ENCODE data around the gene WFS1. TPM values are rescaled to one million over a fixed set of nuclear protein-coding genes. Genes with fewer than 3 reads are reported as not detected.

The WFS1 gene
- total RNA-seq, 1 experiment from 2014 or later: 21.5 TPM

GRCh38 chr4:6337331-6337935 lies 67.8 kb downstream of the WFS1 start:
- intact Hi-C loops (cut with micrococcal nuclease): loop anchor here (10.0 kb wide), 1 partner anchor 347 kb away; no protein-coding TSS in a partner anchor
- CTCF ChIA-PET: no interaction called here
- BruUV-seq (replicated peaks): no TSS peak
- TF ChIP-seq CTCF (IDR thresholded peaks at IDR 0.05 in 2 of 3, conservative IDR thresholded peaks at IDR 0.05 in 1 of 3; ENCODE audit: borderline replicate concordance in 1 of 3, insufficient read depth in 1 of 3, low read depth in 2 of 3, low read length in 2 of 3) (no peak), ZNF274 (IDR thresholded peaks at IDR 0.05; ENCODE audit: low read depth, low read length) (no peak), EZH2phosphoT487 (IDR thresholded peaks at IDR 0.05; ENCODE audit: borderline replicate concordance) (no peak), MAX (IDR thresholded peaks at IDR 0.05) (peak; percentile 43; the same call in 1 of the 2 replicates), FOSL1 (IDR thresholded peaks at IDR 0.05; ENCODE audit: low read depth) (no peak; the same call in 1 of the 2 replicates), ZFX (IDR thresholded peaks at IDR 0.05) (no peak), TCF7L2 (IDR thresholded peaks at IDR 0.05; ENCODE audit: borderline replicate concordance, extremely low read depth, insufficient read depth, insufficient read length) (peak; percentile 98), CEBPB (IDR thresholded peaks at IDR 0.05; ENCODE audit: low read depth) (no peak), ZBTB33 (IDR thresholded peaks at IDR 0.05; ENCODE audit: extremely low read depth, insufficient replicate concordance, low read length) (no peak), ATF3 (IDR thresholded peaks at IDR 0.05) (no peak), SRF (IDR thresholded peaks at IDR 0.05; ENCODE audit: low read depth) (no peak), JUND (IDR thresholded peaks at IDR 0.05) (no peak), YY1 (IDR thresholded peaks at IDR 0.05; ENCODE audit: extremely low read depth, insufficient replicate concordance, low read depth, low read length) (no peak), RAD21 (IDR thresholded peaks at IDR 0.05; ENCODE audit: low read depth) (no peak), EZH2 (IDR thresholded peaks at IDR 0.05) (no peak), ELF1 (IDR thresholded peaks at IDR 0.05; ENCODE audit: borderline replicate concordance, low read depth) (no peak), CBX3 (IDR thresholded peaks at IDR 0.05; ENCODE audit: low read depth) (no peak), POLR2A (IDR thresholded peaks at IDR 0.05; ENCODE audit: borderline replicate concordance, extremely low read depth, insufficient read depth, insufficient read length) (no peak), EGR1 (IDR thresholded peaks at IDR 0.05; ENCODE audit: low read depth) (no peak), SIN3A (IDR thresholded peaks at IDR 0.05; ENCODE audit: low read depth) (no peak), SP1 (IDR thresholded peaks at IDR 0.05; ENCODE audit: low read depth) (peak; percentile 63)

More at GRCh38 chr4:6337331-6337935, 67.8 kb downstream of the WFS1 start:
- H4K20me1 ChIP-seq (ENCODE audit: insufficient read depth): no peaks in the 10 kb centered on the region; the same call in 1 of the 2 replicates
- H3K4me2 ChIP-seq (ENCODE audit: low read length): peak overlapping the region; percentile 65
- H3K79me2 ChIP-seq (ENCODE audit: insufficient read depth, low read length): no peaks in the 10 kb centered on the region
- peaks cover 11 to 16% of the 10 kb centered on the region in 2 experiments for H3K4me1 ChIP-seq (ENCODE audit: control insufficient read depth in 1 of 2, insufficient read depth in 2 of 2, low read length in 2 of 2)
- H3K36me3 ChIP-seq (ENCODE audit: control insufficient read depth in 1 of 2, insufficient read depth in 2 of 2, low read length in 2 of 2): no peaks in the 10 kb centered on the region
- H3K27me3 ChIP-seq (ENCODE audit: insufficient read depth, low read length): 0 out of 2 replicates have a peak, but pooled peaks cover 3% of the 10 kb centered on the region
- no peaks in the 10 kb centered on the region for H3K9me3 ChIP-seq (ENCODE audit: control insufficient read depth in 1 of 2, insufficient read depth in 1 of 2, low read depth in 1 of 2, low read length in 2 of 2)
- no peaks in the 10 kb centered on the region for H3K9me2 ChIP-seq (ENCODE audit: insufficient read depth)
- peak overlapping the region in 1 of 2 experiments; percentile 24; a peak in 1 of 4 replicates for H3K4me3 ChIP-seq (replicated peaks in 1 of 2; ENCODE audit: low read depth in 1 of 2, low read length in 2 of 2)
- RAD21 ChIA-PET (ENCODE audit: low non-redundant PET in 1 of 2, low total read pairs in 2 of 2, uncharacterized antibody in 2 of 2, unreplicated experiment in 2 of 2): no interaction called here
- POLR2A ChIA-PET: no interaction called here
- peak; percentile 72 for ATAC-seq
- peak overlapping the region; percentile 9; the same call in 1 of the 2 replicates for H3K9ac ChIP-seq (ENCODE audit: low read length)
- peak; percentile 54 for DNase-seq (ENCODE audit: low read depth, low spot score)
- H2AFZ ChIP-seq (ENCODE audit: low read depth, low read length, poor library complexity, severe bottlenecking): no peak overlapping the region
- H3K27ac ChIP-seq (ENCODE audit: low read depth, low read length): no peak overlapping the region

Measured in HCT116 (cell line).